GM18498 (cell line): ENCODE results near the gene CDH4.

Source experiments
- ATAC-seq: cut with Tn5 transposase; IDR thresholded peaks from one replicate; pipeline ENCODE4 v1.9.1; 2021; ENCODE audit warnings: mild to moderate bottlenecking, moderate library complexity; ENCODE audit not compliant: unreplicated experiment

The CDH4 gene

GRCh38 chr20:61524951-61525666, 273.0 kb downstream of the CDH4 start:
- ATAC-seq: no peak

- ATAC-seq: no peak
These were observed 273.8 kb downstream of the CDH4 start for GRCh38 chr20:61525781-61526431.

- no peak for ATAC-seq
These were observed 274.8 kb downstream of the CDH4 start for GRCh38 chr20:61526907-61527306.

- no peak for ATAC-seq
These were observed 275.6 kb downstream of the CDH4 start for GRCh38 chr20:61527626-61528025.

GRCh38 chr20:61528591-61528990, 276.5 kb downstream of the CDH4 start:
- ATAC-seq: no peak

- no peak for ATAC-seq
These were observed 277.3 kb downstream of the CDH4 start for GRCh38 chr20:61529354-61529753.

GRCh38 chr20:61531553-61532345, 279.7 kb downstream of the CDH4 start:
- no peak for ATAC-seq

- ATAC-seq: no peak
These were observed 280.7 kb downstream of the CDH4 start for GRCh38 chr20:61532736-61533135.

GRCh38 chr20:61533231-61533631, 281.2 kb downstream of the CDH4 start:
- ATAC-seq: no peak

GRCh38 chr20:61534346-61534745, 282.3 kb downstream of the CDH4 start:
- ATAC-seq: no peak

GRCh38 chr20:61535091-61535490, 283.0 kb downstream of the CDH4 start:
- no peak for ATAC-seq

- ATAC-seq: no peak
These were observed 283.5 kb downstream of the CDH4 start for GRCh38 chr20:61535536-61535935.

- no peak for ATAC-seq
These were observed 283.9 kb downstream of the CDH4 start for GRCh38 chr20:61535956-61536355.

GRCh38 chr20:61536671-61537070, 284.6 kb downstream of the CDH4 start:
- ATAC-seq: no peak

- ATAC-seq: no peak
These were observed 285.4 kb downstream of the CDH4 start for GRCh38 chr20:61537239-61538182.

GRCh38 chr20:61538183-61538942, 286.3 kb downstream of the CDH4 start:
- ATAC-seq: no peak

GRCh38 chr20:61538943-61539265, 286.8 kb downstream of the CDH4 start:
- no peak for ATAC-seq

- no peak for ATAC-seq
These were observed 287.8 kb downstream of the CDH4 start for GRCh38 chr20:61539706-61540360.

- ATAC-seq: no peak
These were observed 289.5 kb downstream of the CDH4 start for GRCh38 chr20:61541537-61541936.

- ATAC-seq: no peak
These were observed 291.0 kb downstream of the CDH4 start for GRCh38 chr20:61543086-61543485.
